HL-60 (cell line): Measurements from ENCODE around the gene CALM1.

Experiments used
- GABPA ChIP-seq: IDR thresholded peaks from 2 replicates; pipeline ENCODE4 v1.6.1; 2012; ENCODE audit warnings: low read depth
- REST ChIP-seq: IDR thresholded peaks from 2 replicates; pipeline ENCODE4 v1.6.1; 2012; ENCODE audit warnings: low read depth; ENCODE audit not compliant: insufficient replicate concordance

DNA sequence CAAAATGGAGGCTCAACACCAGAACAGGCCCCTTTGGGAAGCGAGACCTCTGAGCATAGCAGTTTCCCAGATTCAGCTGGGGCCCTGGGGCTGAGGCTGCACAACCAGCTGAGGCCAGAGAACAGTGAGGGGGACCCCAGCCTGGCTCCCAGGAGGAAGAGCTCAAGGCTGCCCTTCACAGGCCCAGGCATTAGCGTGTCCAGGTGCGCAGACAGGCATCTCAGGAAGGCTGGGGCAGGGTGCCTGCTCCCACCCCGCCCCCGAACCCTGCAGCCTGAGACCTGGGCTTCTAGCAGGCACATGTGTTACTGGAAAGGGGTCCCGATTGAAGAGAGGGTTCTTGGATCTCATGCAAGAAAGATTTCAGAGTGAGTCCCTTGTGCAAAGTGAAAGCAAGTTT lies 27.2 kb downstream of the CALM1 start:
- TF ChIP-seq REST (no peak), GABPA (no peak)
